Activated T-helper 1 cell treated with anti-CD3 and anti-CD28 coated beads, Interleukin-12 subunit alpha, Interleukin-12 subunit beta, Interleukin-2, Interleukin-4 antibody, amounts not matched to agents 30 ng/mL and 10 ng/mL and 1 ng/mL, durations not matched to agents 14 hours and 24 hours and 36 hours (primary cell): ENCODE data around the gene A2ML1. TPM values are rescaled to one million over a fixed set of nuclear protein-coding genes. Genes with fewer than 3 reads are reported as not detected.

Source experiments
- DNase-seq: peaks from one replicate; pipeline ENCODE4 v3.0.0; 2021; ENCODE audit warnings: low spot score
- H3K27ac Mint-ChIP-seq: one replicate; pipeline ENCODE4 v1.8.0; 2021; ENCODE audit warnings: mild to moderate bottlenecking, mixed read lengths
- H3K27me3 Mint-ChIP-seq: one replicate; pipeline ENCODE4 v1.8.0; 2022; ENCODE audit warnings: mild to moderate bottlenecking, moderate library complexity, mixed read lengths; ENCODE audit not compliant: insufficient read depth
- H3K36me3 Mint-ChIP-seq: one replicate; pipeline ENCODE4 v1.8.0; 2021; ENCODE audit warnings: low read depth, mixed read lengths
- H3K4me1 Mint-ChIP-seq: one replicate; pipeline ENCODE4 v1.8.0; 2021; ENCODE audit warnings: low read depth, mixed read lengths
- H3K4me3 Mint-ChIP-seq: one replicate; pipeline ENCODE4 v1.8.0; 2021; ENCODE audit warnings: mild to moderate bottlenecking, moderate library complexity, mixed read lengths
- H3K9me3 Mint-ChIP-seq: one replicate; pipeline ENCODE4 v1.8.0; 2021; ENCODE audit warnings: mixed read lengths
- intact Hi-C: fragments of 100-400 bp; cut with micrococcal nuclease; formaldehyde crosslinking; loops from one replicate; pipeline ENCODE4 v1.15.1; 2024
- total RNA-seq: library from RNA; stranded (reverse); gene quantifications from 2 replicates; pipeline ENCODE4 v1.2.3, GENCODE V29; 2022

A2ML1 gene
- total RNA-seq, 1 donor from 2014 or later: not detected

- peaks cover 3% of the 10 kb centered on the region for H3K27me3 Mint-ChIP-seq
- DNase-seq: no peak
- no peak overlapping the region for H3K4me3 Mint-ChIP-seq
- H3K4me1 Mint-ChIP-seq: no peaks in the 10 kb centered on the region
- no peak overlapping the region for H3K27ac Mint-ChIP-seq
- H3K36me3 Mint-ChIP-seq: peaks cover 1% of the 10 kb centered on the region
- H3K9me3 Mint-ChIP-seq: no peaks in the 10 kb centered on the region
- intact Hi-C loops: no loop called here
Measured at GRCh38 chr12:8922544-8922943, 100.1 kb downstream of the A2ML1 start.

Other genes starting within 250 kb of the A2ML1 start
- gene AICDA, start 209.8 kb upstream of the A2ML1 start, total RNA-seq: not detected in 2 replicates
- gene MFAP5, start 159.8 kb upstream of the A2ML1 start, total RNA-seq: not detected in 2 replicates
- 0.47 and 0.52 TPM in 2 replicates for gene RIMKLB, start 124.6 kb upstream of the A2ML1 start, total RNA-seq
- 9.6 and 11.3 TPM in 2 replicates for gene PHC1, start 91.9 kb downstream of the A2ML1 start, total RNA-seq
- gene M6PR, start 127.0 kb downstream of the A2ML1 start, total RNA-seq: 179 and 192 TPM in 2 replicates
- 0.69 and 1.4 TPM in 2 replicates for gene KLRG1, start 166.9 kb downstream of the A2ML1 start, total RNA-seq